OCI-LY1 (cell line): ENCODE data around the gene STUM.

ENCODE experiments used
- H2AFZ ChIP-seq: fragments of 200-600 bp; sonication (generic), shearing (Covaris generic); 2 replicates; pipeline ENCODE4 v1.6.0; 2014; ENCODE audit warnings: antibody characterized with exemption, mild to moderate bottlenecking, low read length
- H3F3A ChIP-seq: fragments of 200-600 bp; sonication (generic), shearing (Covaris generic); 2 replicates; pipeline ENCODE4 v1.6.0; 2014; ENCODE audit warnings: mild to moderate bottlenecking, antibody characterized with exemption, low read length, moderate library complexity; ENCODE audit not compliant: insufficient read depth
- H3K27ac ChIP-seq: fragments of 200-600 bp; sonication (generic); 2 replicates; pipeline ENCODE4 v1.5.1; 2014; ENCODE audit warnings: low read length, mixed run types, mild to moderate bottlenecking, low read depth; ENCODE audit not compliant: poor library complexity, severe bottlenecking
- H3K27me3 ChIP-seq: fragments of 200-600 bp; sonication (generic); 2 replicates; pipeline ENCODE4 v1.6.0; 2014; ENCODE audit warnings: antibody characterized with exemption, mild to moderate bottlenecking, low read length, moderate library complexity; ENCODE audit not compliant: insufficient read depth
- H3K36me3 ChIP-seq: fragments of 200-600 bp; sonication (generic); 2 replicates; pipeline ENCODE4 v1.6.1; 2014; ENCODE audit warnings: mild to moderate bottlenecking, antibody characterized with exemption, low read length, moderate library complexity, mixed read lengths; ENCODE audit not compliant: insufficient read depth
- H3K4me1 ChIP-seq: fragments of 200-600 bp; sonication (generic); 2 replicates; pipeline ENCODE4 v1.5.1; 2014; ENCODE audit warnings: mild to moderate bottlenecking, low read length, moderate library complexity; ENCODE audit not compliant: insufficient read depth, severe bottlenecking
- H3K4me2 ChIP-seq: fragments of 200-600 bp; sonication (generic), shearing (Covaris generic); 2 replicates; pipeline ENCODE4 v1.6.1; 2014; ENCODE audit warnings: low read length
- H3K4me3 ChIP-seq: fragments of 200-600 bp; sonication (generic); 2 replicates; pipeline ENCODE4 v1.5.1; 2014; ENCODE audit warnings: low read length, low read depth, mild to moderate bottlenecking, mixed read lengths; ENCODE audit not compliant: poor library complexity, severe bottlenecking
- H3K79me2 ChIP-seq: fragments of 200-600 bp; shearing (Covaris generic); 2 replicates; pipeline ENCODE4 v1.6.1; 2016; ENCODE audit warnings: mixed run types, low read length, mixed read lengths; ENCODE audit not compliant: insufficient read depth
- H3K9ac ChIP-seq: fragments of 200-600 bp; sonication (generic), shearing (Covaris generic); 2 replicates; pipeline ENCODE4 v1.6.1; 2014; ENCODE audit warnings: mild to moderate bottlenecking, low read length, mixed read lengths
- H3K9me2 ChIP-seq: fragments of 200-600 bp; sonication (generic), shearing (Covaris generic); 2 replicates; pipeline ENCODE4 v1.6.1; 2014; ENCODE audit warnings: low read depth, mild to moderate bottlenecking, low read length, mixed read lengths
- H3K9me3 ChIP-seq: fragments of 200-600 bp; shearing (Covaris generic); 2 replicates; pipeline ENCODE4 v1.6.1; 2014; ENCODE audit warnings: low read length, mixed read lengths
- H4K20me1 ChIP-seq: fragments of 200-600 bp; sonication (generic), shearing (Covaris generic); 2 replicates; pipeline ENCODE4 v1.6.0; 2016; ENCODE audit warnings: mild to moderate bottlenecking, low read length; ENCODE audit not compliant: insufficient read depth
- EZH2 ChIP-seq: fragments of 200-600 bp; sonication (generic), shearing (Covaris generic); IDR thresholded peaks from 2 replicates; pipeline ENCODE4 v1.8.0; 2017; ENCODE audit warnings: borderline replicate concordance, mixed run types, mild to moderate bottlenecking, antibody characterized with exemption, low read length, moderate library complexity, mixed read lengths
- TF ChIP-seq, protein P1 (sequence below): fragments of 200-600 bp; sonication (generic), shearing (Covaris generic); IDR thresholded peaks from 2 replicates; pipeline ENCODE4 v1.5.1; 2017; ENCODE audit warnings: mild to moderate bottlenecking, antibody characterized with exemption, low read length, moderate library complexity, mixed read lengths

STUM gene

DNA sequence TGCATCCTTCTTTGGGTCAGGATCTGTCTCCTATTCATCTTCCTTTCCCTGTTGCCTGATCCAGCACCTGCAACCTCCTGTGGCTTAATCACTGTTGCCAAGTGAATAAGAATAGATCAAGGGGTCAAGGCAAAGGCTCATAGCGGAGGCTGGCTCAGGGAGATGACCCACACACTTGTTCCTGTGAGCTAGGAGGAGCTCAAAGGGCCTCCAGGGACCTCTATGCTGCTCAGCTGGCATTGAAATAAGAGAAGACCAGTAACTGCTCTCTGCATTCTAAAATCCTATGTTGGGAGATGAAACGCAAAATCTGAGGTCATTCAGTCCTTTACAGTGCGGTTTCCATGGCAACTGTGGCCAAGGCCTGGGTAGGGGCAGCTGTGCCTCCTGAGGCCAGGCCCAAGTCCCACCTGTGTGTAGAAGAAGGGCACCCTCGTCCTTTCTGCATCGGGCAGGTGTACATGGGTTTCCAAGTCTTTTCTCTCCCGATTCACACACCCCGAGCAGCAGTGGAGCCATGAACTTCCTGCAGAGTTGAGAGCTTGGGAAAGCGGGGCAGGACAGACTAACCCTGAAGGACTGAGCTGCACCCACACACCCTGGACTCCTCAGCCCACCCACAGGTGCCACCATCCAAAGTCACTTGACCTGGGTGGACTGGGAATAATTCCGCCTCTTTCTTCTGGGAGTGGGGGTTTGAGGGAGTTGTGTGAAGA is 27.8 kb upstream of the STUM start:
- Histone ChIP-seq H3K4me1 (no peaks in the 10 kb centered on the region), H3K4me2 (no peak overlapping the region), H2AFZ (no peak overlapping the region), H3K9me2 (no peaks in the 10 kb centered on the region), H3F3A (no peaks in the 10 kb centered on the region), H3K27me3 (peaks cover 5% of the 10 kb centered on the region; the same call in 1 of the 2 replicates), H3K9ac (no peak overlapping the region), H3K79me2 (no peaks in the 10 kb centered on the region), H3K36me3 (no peaks in the 10 kb centered on the region), H3K27ac (no peak overlapping the region), H3K4me3 (no peak overlapping the region), H3K9me3 (no peaks in the 10 kb centered on the region), H4K20me1 (no peaks in the 10 kb centered on the region)
- TF ChIP-seq, protein P1, sequence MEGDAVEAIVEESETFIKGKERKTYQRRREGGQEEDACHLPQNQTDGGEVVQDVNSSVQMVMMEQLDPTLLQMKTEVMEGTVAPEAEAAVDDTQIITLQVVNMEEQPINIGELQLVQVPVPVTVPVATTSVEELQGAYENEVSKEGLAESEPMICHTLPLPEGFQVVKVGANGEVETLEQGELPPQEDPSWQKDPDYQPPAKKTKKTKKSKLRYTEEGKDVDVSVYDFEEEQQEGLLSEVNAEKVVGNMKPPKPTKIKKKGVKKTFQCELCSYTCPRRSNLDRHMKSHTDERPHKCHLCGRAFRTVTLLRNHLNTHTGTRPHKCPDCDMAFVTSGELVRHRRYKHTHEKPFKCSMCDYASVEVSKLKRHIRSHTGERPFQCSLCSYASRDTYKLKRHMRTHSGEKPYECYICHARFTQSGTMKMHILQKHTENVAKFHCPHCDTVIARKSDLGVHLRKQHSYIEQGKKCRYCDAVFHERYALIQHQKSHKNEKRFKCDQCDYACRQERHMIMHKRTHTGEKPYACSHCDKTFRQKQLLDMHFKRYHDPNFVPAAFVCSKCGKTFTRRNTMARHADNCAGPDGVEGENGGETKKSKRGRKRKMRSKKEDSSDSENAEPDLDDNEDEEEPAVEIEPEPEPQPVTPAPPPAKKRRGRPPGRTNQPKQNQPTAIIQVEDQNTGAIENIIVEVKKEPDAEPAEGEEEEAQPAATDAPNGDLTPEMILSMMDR = no peak
- no peak for TF ChIP-seq EZH2

DNA sequence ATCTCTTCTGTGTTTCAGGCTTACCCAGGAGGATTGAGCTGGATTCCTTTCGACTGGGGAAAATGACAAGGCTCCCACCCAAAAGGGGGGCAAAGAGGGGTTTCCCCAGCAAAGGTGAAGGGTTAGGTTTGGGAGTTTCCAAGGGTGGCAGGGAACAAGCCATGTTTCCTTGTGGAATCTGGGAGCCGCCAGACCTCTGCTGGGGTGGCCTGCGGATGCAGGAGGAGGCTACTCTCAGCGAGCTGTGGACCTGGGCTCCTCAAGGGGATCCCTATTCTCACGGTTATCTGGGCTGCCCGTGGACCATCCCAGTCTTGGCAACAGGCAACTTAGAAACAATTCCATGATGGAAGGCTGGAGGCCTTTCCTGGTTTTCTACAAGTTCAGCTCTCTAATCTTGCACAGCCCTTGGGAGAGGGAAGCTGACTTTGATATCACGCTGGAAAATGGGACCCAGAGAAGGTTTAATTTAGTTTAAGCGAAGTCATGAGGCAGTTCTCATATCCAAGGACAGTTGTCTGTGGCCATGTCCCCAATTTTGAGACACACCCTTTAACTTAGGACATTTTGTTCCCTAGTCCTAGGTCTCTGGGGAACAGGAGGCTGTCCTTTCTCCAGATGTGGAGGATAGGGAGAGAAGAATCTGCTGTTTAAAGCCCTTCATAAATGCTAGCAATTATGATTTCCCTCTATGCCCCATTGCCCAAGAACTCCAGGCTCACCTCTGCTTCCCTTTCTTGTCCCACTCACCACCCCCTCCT is 24.7 kb upstream of the STUM start:
- H2AFZ ChIP-seq = no peak overlapping the region
- H3K27me3 ChIP-seq = peaks cover 5% of the 10 kb centered on the region; the same call in 1 of the 2 replicates
- no peak overlapping the region for H3K4me3 ChIP-seq
- no peaks in the 10 kb centered on the region for H3K9me3 ChIP-seq
- TF ChIP-seq, protein P1 = no peak
- no peak for TF ChIP-seq EZH2
- no peaks in the 10 kb centered on the region for H3F3A ChIP-seq
- H3K9me2 ChIP-seq = no peaks in the 10 kb centered on the region
- H3K79me2 ChIP-seq = no peaks in the 10 kb centered on the region
- no peak overlapping the region for H3K9ac ChIP-seq
- no peak overlapping the region for H3K27ac ChIP-seq
- no peaks in the 10 kb centered on the region for H3K36me3 ChIP-seq
- H3K4me1 ChIP-seq = peaks cover 8% of the 10 kb centered on the region
- no peaks in the 10 kb centered on the region for H4K20me1 ChIP-seq
- no peak overlapping the region for H3K4me2 ChIP-seq

DNA sequence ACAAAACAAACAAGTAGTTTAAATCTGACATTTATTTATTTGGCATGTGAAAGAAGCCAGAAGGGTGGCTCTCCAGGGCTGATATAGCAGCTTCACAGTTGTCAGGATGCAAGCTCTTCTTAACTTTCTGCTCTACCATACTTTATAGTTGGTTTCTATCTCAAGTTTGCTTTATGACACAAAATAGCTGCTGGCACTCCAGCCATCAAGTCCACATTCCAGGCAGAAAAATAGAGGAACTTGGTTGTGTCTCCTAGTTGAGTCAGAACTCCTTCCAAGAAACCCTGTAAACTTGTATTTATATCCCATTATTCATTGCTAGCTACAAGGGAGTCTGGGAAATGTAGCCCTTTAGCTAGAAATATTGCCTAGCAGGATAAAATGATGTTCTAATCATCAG is 24.0 kb upstream of the STUM start:
- Histone ChIP-seq H3K79me2 (no peaks in the 10 kb centered on the region), H3K9me2 (no peaks in the 10 kb centered on the region), H2AFZ (no peak overlapping the region), H3K27ac (no peak overlapping the region), H3K9me3 (no peaks in the 10 kb centered on the region), H3F3A (no peaks in the 10 kb centered on the region), H3K4me2 (no peak overlapping the region), H4K20me1 (no peaks in the 10 kb centered on the region), H3K36me3 (no peaks in the 10 kb centered on the region), H3K4me1 (peaks cover 8% of the 10 kb centered on the region), H3K4me3 (no peak overlapping the region), H3K27me3 (peaks cover 5% of the 10 kb centered on the region; the same call in 1 of the 2 replicates), H3K9ac (no peak overlapping the region)
- TF ChIP-seq, protein P1 = no peak
- no peak for TF ChIP-seq EZH2
